Subcutaneous abdominal adipose tissue (tissue), 5 donors: ENCODE data around the gene HIPK1.

Source experiments
- H3K27ac ChIP-seq: one replicate; pipeline ENCODE4 v1.7.0; 2013; ENCODE audit warnings: low read depth, mild to moderate bottlenecking, inconsistent platforms, low read length, moderate library complexity
- H3K27me3 ChIP-seq, 5 donors: one replicate each; pipeline ENCODE4 v1.7.0; 2013; ENCODE audit warnings: low read length in 5 of 5, inconsistent platforms in 1 of 5; ENCODE audit not compliant: control insufficient read depth in 5 of 5, insufficient read depth in 4 of 5
- H3K36me3 ChIP-seq, 5 donors: one replicate each; pipeline ENCODE4 v1.7.0; 2013; ENCODE audit warnings: low read length in 5 of 5; ENCODE audit not compliant: control insufficient read depth in 5 of 5, insufficient read depth in 5 of 5
- H3K4me1 ChIP-seq, 5 donors: one replicate each; pipeline ENCODE4 v1.7.0; 2013; ENCODE audit warnings: low read length in 5 of 5, mild to moderate bottlenecking in 3 of 5, moderate library complexity in 1 of 5; ENCODE audit not compliant: control insufficient read depth in 5 of 5, insufficient read depth in 5 of 5
- H3K4me3 ChIP-seq, 5 donors: one replicate each; pipeline ENCODE4 v1.7.0; 2013; ENCODE audit warnings: low read length in 5 of 5, low read depth in 1 of 5
- H3K9ac ChIP-seq, 5 donors: one replicate each; pipeline ENCODE4 v1.7.0; 2013; ENCODE audit warnings: low read length in 5 of 5, mild to moderate bottlenecking in 4 of 5, moderate library complexity in 3 of 5
- H3K9me3 ChIP-seq, 5 donors: one replicate each; pipeline ENCODE4 v1.7.0; 2013; ENCODE audit warnings: low read length in 5 of 5; ENCODE audit not compliant: control insufficient read depth in 5 of 5
- donor health status: healthy.
- donor health status: healthy.
- donor health status: healthy.
- donor health status: healthy.
- donor health status: healthy.

The HIPK1 gene

GRCh38 chr1:113977906-113978305 is 48.8 kb downstream of the HIPK1 start:
- no peaks in the 10 kb centered on the region for H3K27me3 ChIP-seq
- no peaks in the 10 kb centered on the region for H3K9me3 ChIP-seq
- no peak overlapping the region for H3K9ac ChIP-seq
- peaks cover 7 to 13% (median 9%) of the 10 kb centered on the region in 5 donors for H3K36me3 ChIP-seq
- peaks cover 15 to 69% (median 64%) of the 10 kb centered on the region in 5 donors for H3K4me1 ChIP-seq
- H3K4me3 ChIP-seq, result no peak overlapping the region
- no peak overlapping the region for H3K27ac ChIP-seq

DNA sequence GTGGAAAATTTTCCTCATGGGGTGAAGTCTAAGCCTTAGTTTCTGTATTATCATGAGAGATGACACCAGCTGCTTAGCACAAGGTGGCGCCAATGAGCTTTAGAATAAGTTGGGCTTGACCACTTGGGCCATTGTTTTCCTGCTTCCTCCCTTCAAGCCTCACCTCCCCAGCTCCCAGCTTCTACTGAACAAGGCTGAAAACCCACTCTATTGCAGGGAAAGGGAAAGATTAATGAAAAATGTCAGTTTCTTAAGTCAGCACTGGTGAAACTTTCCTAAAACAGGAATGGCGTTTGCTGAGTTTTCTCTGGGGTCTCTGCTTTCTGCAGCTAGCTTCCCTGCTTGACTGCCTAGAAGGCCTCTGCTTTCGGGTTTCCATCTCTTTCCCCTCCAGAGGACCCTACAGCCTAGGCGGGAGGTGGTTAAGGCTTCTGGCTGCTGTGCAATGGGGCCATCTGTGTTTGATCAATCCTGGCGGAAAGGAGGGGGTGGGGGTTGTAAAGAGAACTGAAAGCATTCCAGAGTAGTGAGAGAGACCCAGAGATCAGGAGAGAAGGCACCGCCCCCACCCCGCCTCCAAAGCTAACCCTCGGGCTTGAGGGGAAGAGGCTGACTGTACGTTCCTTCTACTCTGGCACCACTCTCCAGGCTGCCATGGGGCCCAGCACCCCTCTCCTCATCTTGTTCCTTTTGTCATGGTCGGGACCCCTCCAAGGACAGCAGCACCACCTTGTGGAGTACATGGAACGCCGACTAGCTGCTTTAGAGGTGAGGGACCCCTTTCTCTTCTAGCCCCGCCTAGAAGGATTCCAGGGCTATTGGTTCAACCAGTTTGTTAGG is 50.0 kb downstream of the HIPK1 start, which contains the start of gene OLFML3:
Gene OLFML3, plus strand, starts transcription at position 612 of the 840 bp plus-strand sequence. Its CDS starts 43 bp downstream, at position 655.
- H3K4me1 ChIP-seq, result peaks cover 24 to 81% (median 75%) of the 10 kb centered on the region in 5 donors
- no peaks in the 10 kb centered on the region for H3K27me3 ChIP-seq
- H3K9me3 ChIP-seq, result no peaks in the 10 kb centered on the region
- H3K36me3 ChIP-seq, result peaks cover 0 to 5% (median 0%) of the 10 kb centered on the region in 5 donors
- peak within 1 kb of the TSS; percentile 27 for H3K27ac ChIP-seq
- H3K9ac ChIP-seq, result peak within 1 kb of the TSS in 3 of 5 donors; percentile 2 to 34 (median 31)
- peak within 1 kb of the TSS; percentile 52 to 73 (median 56) for H3K4me3 ChIP-seq

GRCh38 chr1:113980110-113980509 is 51.0 kb downstream of the HIPK1 start:
- Histone ChIP-seq H3K9ac (peak overlapping the region in 2 of 5 donors; percentile 2 to 21), H3K4me1 (peaks cover 28 to 83% (median 81%) of the 10 kb centered on the region in 5 donors), H3K9me3 (no peaks in the 10 kb centered on the region), H3K27ac (no peak overlapping the region), H3K36me3 (no peaks in the 10 kb centered on the region), H3K4me3 (peak overlapping the region; percentile 52 to 73 (median 56)), H3K27me3 (no peaks in the 10 kb centered on the region)

GRCh38 chr1:113981962-113982931 is 53.1 kb downstream of the HIPK1 start:
- no peaks in the 10 kb centered on the region for H3K27me3 ChIP-seq
- no peaks in the 10 kb centered on the region for H3K36me3 ChIP-seq
- peak overlapping the region; percentile 46 to 68 (median 61) for H3K4me3 ChIP-seq
- peak overlapping the region in 2 of 5 donors; percentile 15 to 27 for H3K9ac ChIP-seq
- H3K27ac ChIP-seq, result no peak overlapping the region
- H3K4me1 ChIP-seq, result peaks cover 20 to 62% (median 61%) of the 10 kb centered on the region in 5 donors
- no peaks in the 10 kb centered on the region for H3K9me3 ChIP-seq

DNA sequence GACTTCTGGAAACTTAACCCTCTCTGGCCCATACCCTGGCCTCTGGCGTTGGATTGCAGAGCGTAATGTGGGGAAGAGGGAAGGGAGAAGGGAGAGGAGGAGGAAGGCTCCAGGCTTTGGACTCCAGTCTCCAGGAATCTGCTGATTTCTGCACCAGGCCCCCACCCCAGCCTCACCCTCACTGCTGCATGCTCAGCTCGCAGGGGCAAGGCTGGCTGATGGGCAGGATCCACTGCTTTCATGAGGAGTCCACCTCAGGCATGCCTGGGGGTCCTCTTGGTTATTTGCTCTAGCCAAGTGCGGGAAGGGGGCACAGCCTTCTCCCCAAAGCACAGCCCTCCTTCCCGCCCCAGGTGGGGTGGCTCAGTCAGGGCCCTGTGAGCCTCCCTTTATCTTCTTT is 53.8 kb downstream of the HIPK1 start:
- Histone ChIP-seq H3K4me1 (peaks cover 20 to 61% (median 61%) of the 10 kb centered on the region in 5 donors), H3K27ac (no peak overlapping the region), H3K4me3 (peak overlapping the region; percentile 46 to 68 (median 61)), H3K9me3 (no peaks in the 10 kb centered on the region), H3K36me3 (no peaks in the 10 kb centered on the region), H3K9ac (peak overlapping the region in 3 of 5 donors; percentile 15 to 48 (median 27)), H3K27me3 (no peaks in the 10 kb centered on the region)

- Histone ChIP-seq H3K27me3 (no peaks in the 10 kb centered on the region), H3K27ac (peak overlapping the region; percentile 1), H3K4me3 (peak overlapping the region in 4 of 5 donors; percentile 46 to 68 (median 54)), H3K9me3 (no peaks in the 10 kb centered on the region), H3K36me3 (no peaks in the 10 kb centered on the region), H3K9ac (peak overlapping the region in 1 of 5 donors; percentile 48), H3K4me1 (peaks cover 20 to 61% (median 58%) of the 10 kb centered on the region in 5 donors)
Measured at GRCh38 chr1:113983391-113983790, 54.3 kb downstream of the HIPK1 start.

DNA sequence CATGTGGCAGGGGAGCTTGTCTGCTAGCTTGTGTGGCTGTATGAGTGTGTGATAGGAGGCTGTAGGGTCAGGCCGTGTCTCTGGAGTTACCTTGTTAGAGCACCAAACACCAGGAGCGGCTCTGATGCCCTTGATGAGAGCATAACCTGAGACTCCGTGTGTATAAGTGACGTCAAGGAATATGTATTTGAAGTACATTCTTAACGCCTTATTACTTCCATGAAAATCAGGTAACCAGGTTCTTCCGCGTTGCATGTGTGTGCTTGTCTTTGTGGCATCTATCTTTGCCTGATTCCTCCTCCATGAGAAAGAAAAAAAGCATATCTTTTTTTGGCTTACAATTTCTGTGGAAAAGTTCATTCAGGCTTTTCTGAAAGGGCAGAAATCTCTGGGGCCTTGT is 54.7 kb downstream of the HIPK1 start:
- H3K36me3 ChIP-seq, result no peaks in the 10 kb centered on the region
- no peak overlapping the region for H3K9ac ChIP-seq
- H3K9me3 ChIP-seq, result no peaks in the 10 kb centered on the region
- H3K4me3 ChIP-seq, result peak overlapping the region in 2 of 5 donors; percentile 48 to 61
- peak overlapping the region; percentile 1 for H3K27ac ChIP-seq
- H3K27me3 ChIP-seq, result no peaks in the 10 kb centered on the region
- H3K4me1 ChIP-seq, result peaks cover 18 to 57% (median 57%) of the 10 kb centered on the region in 5 donors

- no peak overlapping the region for H3K27ac ChIP-seq
- no peak overlapping the region for H3K9ac ChIP-seq
- H3K4me1 ChIP-seq, result peaks cover 17 to 51% (median 48%) of the 10 kb centered on the region in 5 donors
Measured at GRCh38 chr1:113984710-113985109, 55.6 kb downstream of the HIPK1 start.

GRCh38 chr1:113986802-113987201 is 57.7 kb downstream of the HIPK1 start:
- peaks cover 17 to 35% (median 31%) of the 10 kb centered on the region in 5 donors for H3K4me1 ChIP-seq
- no peak overlapping the region for H3K9ac ChIP-seq
- H3K9me3 ChIP-seq, result no peaks in the 10 kb centered on the region
- H3K27me3 ChIP-seq, result no peaks in the 10 kb centered on the region
- H3K4me3 ChIP-seq, result no peak overlapping the region
- H3K36me3 ChIP-seq, result no peaks in the 10 kb centered on the region
- H3K27ac ChIP-seq, result no peak overlapping the region

More at GRCh38 chr1:113984710-113985109, 55.6 kb downstream of the HIPK1 start:
- no peaks in the 10 kb centered on the region for H3K27me3 ChIP-seq
- H3K9me3 ChIP-seq, result no peaks in the 10 kb centered on the region
- no peak overlapping the region for H3K4me3 ChIP-seq
- no peaks in the 10 kb centered on the region for H3K36me3 ChIP-seq
